KOPT-K1 (cell line): ENCODE data around the gene LCTL.

ENCODE experiments used
- H3K27ac ChIP-seq: fragments of 200-600 bp; sonication (generic); 2 replicates; pipeline ENCODE4 v1.5.1; 2016; ENCODE audit warnings: antibody characterized with exemption, mild to moderate bottlenecking, low read depth, low read length; ENCODE audit not compliant: poor library complexity, severe bottlenecking
- H3K36me3 ChIP-seq: fragments of 200-600 bp; sonication (generic); 2 replicates; pipeline ENCODE4 v1.5.1; 2017; ENCODE audit warnings: antibody characterized with exemption, mild to moderate bottlenecking, low read length, moderate library complexity; ENCODE audit not compliant: insufficient read depth
- H3K9me3 ChIP-seq: fragments of 200-600 bp; sonication (generic); 2 replicates; pipeline ENCODE4 v1.5.1; 2017; ENCODE audit warnings: antibody characterized with exemption, low read length, mild to moderate bottlenecking; ENCODE audit not compliant: insufficient read depth, poor library complexity, severe bottlenecking

Gene LCTL

DNA sequence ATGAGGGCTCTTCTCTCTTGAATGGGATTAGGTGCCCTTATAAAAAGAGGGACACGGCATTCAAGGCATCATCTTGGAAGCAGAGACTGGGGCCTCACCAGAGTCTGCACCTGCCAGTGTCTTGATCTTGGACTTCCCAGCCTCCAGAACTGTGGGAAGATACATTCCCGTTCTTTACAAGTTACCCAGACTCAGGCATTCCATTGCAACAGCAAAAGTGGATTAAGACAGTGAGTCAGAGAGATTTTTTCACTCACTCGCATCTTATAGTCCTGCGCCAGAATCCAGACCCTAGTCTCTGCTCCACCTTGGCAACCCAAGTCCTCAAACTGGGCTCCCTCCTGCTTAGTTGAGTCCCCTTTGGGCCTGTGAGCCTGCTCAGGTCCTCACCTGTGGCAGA, 2.7 kb downstream of the LCTL start:
- Histone ChIP-seq H3K27ac (no peak overlapping the region), H3K9me3 (no peaks in the 10 kb centered on the region), H3K36me3 (no peaks in the 10 kb centered on the region)

DNA sequence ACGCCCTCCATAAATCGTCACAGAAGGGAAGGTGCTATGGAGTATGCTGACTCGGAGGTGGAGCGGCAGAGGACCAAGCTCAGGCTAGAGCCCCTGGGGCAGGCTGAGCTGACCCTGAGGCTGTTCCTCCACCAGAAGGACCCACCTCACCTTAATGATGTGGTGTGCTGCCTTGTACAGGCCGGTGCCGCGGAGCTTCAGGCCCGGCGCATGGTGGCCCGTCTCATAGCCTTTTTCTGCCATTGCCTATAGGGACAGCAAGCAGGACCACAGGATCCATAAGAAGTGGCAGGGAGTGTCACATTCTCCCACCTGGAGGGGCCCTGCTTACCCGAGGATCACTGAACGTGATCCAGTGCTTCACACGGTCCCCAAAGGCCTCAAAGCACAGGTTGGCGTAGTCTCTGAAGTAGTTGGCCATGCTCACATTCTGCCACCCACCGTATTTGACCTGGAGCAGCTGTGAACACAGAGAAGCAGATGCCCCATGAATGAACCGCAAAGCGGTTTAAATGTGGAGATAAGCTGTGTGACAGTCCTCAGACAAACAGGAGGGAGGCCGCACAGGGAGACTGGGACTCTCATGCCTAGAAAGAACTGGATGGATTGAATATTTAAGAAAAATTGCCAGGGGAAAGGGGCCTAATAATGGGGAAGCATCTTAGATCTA, 4.8 kb downstream of the LCTL start:
- Histone ChIP-seq H3K27ac (no peak overlapping the region), H3K36me3 (no peaks in the 10 kb centered on the region), H3K9me3 (no peaks in the 10 kb centered on the region)

DNA sequence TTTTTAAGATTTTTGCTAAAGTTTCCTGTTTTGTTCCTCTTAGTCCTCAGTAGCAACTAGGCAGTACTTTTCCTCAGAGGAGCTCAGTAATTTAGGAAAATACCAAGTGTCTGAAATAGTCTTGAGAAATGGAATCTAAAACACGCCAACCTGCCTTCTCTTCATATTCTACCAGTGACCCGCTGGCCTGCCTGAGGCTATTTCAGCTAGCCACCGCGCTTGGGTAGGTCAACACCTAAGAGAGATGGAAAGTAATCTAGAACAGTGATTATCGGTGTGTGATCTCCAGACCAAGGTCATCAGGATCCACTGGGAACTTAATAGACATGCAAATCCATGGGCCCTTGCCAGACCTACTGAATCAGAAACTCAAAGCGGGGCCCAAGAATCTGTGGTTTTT, 7.5 kb downstream of the LCTL start:
- Histone ChIP-seq H3K36me3 (no peaks in the 10 kb centered on the region), H3K27ac (no peak overlapping the region), H3K9me3 (no peaks in the 10 kb centered on the region)

DNA sequence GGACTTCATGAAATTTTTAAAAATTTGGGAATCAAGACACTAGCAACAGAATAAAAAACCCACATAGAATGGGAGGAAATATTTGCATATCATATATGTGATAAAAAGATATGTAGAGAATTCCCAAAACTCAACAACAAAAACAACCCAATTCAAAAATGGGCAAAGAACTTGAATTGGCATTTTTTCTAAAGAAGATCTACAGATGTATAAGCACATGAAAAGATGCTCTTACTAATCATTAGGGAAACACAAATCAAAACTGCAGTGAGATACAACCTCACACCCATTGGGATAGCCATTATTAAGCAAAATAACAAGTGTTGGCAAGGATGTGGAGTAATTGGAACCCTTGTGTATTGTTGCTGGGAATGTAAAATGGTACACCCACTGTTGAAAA, 10.1 kb downstream of the LCTL start:
- peaks cover 12% of the 10 kb centered on the region for H3K36me3 ChIP-seq
- H3K9me3 ChIP-seq = no peaks in the 10 kb centered on the region
- no peak overlapping the region for H3K27ac ChIP-seq

DNA sequence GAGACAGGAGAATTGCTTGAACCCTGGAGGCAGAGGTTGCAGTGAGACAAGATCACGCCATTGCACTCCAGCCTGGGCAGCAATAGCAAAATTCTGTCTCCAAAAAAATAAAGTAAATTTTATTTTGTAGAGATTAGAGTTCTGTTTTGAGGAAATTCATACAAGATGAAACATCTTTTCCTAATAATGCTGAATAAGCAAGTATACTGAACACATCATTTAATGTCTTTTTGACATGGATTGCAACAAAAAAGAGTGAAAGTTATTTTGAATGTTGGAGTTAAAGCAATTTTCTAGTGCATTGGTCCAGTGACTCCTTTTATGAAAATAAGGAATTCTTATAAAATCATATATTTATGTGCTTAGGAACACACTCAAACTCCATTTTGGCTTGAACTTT, 20.5 kb downstream of the LCTL start:
- no peaks in the 10 kb centered on the region for H3K9me3 ChIP-seq
- H3K36me3 ChIP-seq = peaks cover 59% of the 10 kb centered on the region
- H3K27ac ChIP-seq = no peak overlapping the region

DNA sequence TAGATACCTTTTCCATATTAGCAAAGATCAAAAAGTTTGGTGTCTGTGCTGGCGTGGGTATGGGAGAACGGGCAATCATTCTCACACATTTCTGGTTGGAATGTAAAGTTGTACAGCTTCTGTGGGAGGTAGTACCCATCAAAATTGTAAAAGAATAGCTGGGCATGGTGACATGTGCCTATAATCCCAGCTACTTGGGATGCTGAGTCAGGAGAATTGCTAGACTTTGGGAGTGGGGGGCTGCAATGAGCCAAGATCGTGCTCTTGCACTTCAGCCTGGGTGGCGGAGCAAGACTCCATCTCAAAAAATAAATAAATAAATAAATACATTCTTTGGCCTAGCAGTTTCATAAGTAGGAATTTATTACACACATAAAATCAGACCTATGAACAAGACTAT, 22.9 kb downstream of the LCTL start:
- no peak overlapping the region for H3K27ac ChIP-seq
- H3K9me3 ChIP-seq = no peaks in the 10 kb centered on the region
- H3K36me3 ChIP-seq = peaks cover 64% of the 10 kb centered on the region

DNA sequence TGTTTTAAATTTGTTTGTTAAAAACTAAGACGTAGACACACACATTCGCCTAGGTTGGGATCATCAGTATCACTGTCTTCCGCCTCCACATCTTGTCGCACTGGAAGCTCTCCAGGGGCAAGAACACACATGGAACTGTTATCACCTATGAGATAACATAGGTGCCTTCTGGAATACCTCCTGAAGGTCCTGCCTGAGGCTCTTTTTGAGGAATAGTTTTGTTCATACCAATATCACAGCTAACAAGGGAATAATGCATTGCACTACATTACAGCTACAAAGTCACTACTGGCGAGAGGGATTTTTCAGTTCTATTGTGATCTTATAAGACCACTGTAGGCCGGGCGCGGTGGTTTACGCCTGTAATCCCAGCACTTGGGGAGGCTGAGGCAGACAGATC, 30.7 kb downstream of the LCTL start:
- Histone ChIP-seq H3K27ac (no peak overlapping the region), H3K36me3 (peaks cover 77% of the 10 kb centered on the region), H3K9me3 (no peaks in the 10 kb centered on the region)

DNA sequence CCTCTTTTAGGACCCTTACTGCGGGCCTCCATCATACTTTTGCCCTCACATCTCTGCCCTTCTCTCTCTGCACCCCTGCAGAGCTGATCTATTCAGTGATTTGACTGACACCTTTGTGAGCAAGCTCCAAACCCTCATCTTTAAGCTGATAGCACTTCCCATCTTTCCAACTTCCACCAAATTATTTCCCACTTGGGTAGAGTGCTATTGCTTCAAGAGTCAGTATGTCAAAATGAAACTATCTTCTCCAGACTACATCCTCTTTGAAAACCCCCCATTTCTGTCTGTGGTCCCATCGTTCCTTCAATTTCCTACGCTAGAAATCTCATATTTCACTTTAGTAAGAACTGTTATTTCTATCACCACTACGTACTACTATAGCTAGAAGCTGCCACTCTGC, 41.0 kb downstream of the LCTL start:
- Histone ChIP-seq H3K9me3 (no peaks in the 10 kb centered on the region), H3K36me3 (peaks cover 94% of the 10 kb centered on the region), H3K27ac (no peak overlapping the region)

DNA sequence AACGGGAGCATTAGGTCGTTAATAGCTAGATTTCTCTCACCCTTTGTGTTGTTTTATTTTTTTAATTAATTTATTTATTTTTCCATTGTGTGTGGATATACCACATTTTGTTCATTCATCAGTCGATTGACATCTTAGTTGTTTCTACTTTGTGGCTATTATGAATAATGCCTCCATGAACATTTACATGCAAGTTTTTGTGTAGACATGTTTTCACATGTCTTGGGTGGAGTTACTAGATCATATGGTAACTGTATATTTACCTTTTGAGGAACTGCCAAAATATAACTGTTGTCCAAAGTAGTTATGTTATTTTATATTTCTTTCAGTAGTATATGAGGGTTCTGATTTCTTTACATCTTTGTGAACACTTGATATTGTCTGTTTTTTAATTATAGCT, 41.9 kb downstream of the LCTL start:
- H3K9me3 ChIP-seq = no peaks in the 10 kb centered on the region
- peaks cover 89% of the 10 kb centered on the region for H3K36me3 ChIP-seq
- H3K27ac ChIP-seq = no peak overlapping the region

DNA sequence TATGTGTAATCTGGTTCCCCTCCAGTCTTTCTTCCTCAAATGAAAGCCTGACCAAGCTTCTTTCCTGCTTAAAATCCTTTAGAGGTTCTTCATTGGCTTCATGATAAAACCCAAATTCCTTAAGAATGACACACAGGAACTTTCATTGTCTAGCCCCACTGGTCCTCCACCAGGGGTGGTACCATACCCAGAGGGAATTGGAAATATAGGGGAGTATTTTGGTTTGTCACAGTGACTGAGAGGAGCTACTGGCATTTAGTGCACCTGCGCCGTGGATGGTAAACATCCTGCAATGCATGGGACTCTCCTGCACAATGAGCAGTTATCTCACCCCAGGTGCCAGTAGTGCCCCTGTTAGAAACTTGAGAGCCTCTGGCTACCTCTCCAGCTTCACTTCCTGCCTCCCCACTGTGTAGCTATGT, 49.9 kb downstream of the LCTL start:
- peaks cover 82% of the 10 kb centered on the region for H3K36me3 ChIP-seq
- H3K9me3 ChIP-seq = no peaks in the 10 kb centered on the region
- H3K27ac ChIP-seq = no peak overlapping the region

DNA sequence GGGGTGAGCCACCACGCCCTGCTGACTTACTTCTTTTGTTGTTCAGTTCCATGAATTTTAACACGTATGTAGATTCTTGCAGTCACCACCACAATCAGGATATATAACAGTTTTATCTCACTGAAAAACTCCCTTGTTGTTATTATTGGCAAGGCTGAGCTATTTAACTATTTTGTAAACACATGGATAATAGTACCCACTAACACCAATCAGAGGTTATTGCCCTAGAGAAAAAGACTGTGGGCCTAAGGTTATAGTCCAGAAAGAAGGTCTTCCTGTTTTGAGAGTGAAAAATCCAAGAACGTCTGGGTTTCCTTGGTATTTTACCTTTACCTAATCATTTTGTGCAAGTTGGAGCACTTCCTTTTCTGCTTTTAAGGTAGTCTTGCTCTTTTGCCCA, 51.2 kb downstream of the LCTL start:
- H3K27ac ChIP-seq = no peak overlapping the region
- H3K9me3 ChIP-seq = no peaks in the 10 kb centered on the region
- peaks cover 78% of the 10 kb centered on the region for H3K36me3 ChIP-seq

DNA sequence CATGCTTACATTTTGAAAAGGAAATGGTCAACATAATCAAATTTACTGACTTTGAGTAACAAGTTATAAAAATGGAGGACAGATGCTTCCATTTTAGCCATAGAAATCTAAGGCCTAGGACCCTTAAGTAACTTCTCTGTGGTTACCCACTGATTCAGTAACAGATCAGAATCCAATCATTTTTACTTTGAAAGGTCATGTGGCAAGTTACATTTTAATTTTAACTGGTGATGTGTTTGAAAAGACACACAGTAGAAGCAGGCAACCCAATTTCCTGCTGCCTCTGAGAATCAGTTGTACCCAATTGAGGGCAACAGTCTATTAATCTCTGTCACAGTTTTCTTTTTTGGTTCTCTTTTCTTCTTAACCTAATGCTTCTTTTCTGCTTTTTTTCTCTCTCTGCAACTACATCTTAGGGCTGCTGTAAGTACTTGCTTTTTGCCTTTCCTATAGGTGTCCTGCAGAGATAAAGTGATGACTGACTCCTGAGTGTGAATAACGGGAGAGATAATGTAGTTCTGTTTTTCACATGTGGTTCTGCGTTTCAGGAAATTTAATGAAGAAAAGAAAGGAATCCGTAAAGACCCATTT, 57.4 kb downstream of the LCTL start:
- no peaks in the 10 kb centered on the region for H3K9me3 ChIP-seq
- H3K27ac ChIP-seq = peak overlapping the region; percentile 37
- H3K36me3 ChIP-seq = peaks cover 42% of the 10 kb centered on the region

DNA sequence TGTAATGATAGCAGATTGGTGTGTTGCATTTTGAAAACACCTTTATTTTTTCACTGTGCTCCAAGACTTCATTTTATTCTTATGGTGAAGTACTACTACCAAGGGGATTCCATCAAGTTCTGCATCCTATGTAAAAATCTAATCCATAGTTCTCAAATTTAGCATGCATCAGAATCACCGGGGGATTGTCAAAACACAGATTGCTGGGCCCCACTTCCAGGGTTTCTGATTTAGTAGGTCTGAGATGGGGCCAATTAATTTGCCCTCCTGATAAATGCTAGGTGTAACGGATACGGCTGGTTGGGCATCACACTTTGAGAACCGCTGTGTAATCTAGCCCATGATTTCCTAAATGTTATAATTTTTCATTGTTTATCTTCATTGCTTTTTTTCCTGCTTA, 60.0 kb downstream of the LCTL start:
- Histone ChIP-seq H3K27ac (peak overlapping the region; percentile 86), H3K9me3 (no peaks in the 10 kb centered on the region), H3K36me3 (peaks cover 52% of the 10 kb centered on the region)

DNA sequence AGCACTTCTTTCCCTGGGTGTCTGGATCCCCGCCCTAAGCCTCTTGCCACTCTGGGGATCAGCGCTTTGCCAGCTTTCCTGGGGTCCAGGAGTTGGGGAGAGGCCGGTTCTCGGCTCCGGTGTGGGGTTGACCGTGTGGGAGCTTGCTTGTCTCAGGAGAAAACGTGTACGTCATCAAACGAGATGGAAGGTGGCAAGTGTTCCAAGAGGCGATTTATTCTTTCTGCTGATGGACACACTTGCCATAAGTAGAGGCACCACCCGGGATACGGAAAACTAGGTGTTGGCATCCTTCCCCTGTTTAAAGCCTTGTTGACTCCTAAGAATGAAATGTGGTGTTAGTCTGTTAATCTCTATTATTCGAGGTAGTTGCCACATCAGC, 60.4 kb downstream of the LCTL start:
- Histone ChIP-seq H3K36me3 (peaks cover 52% of the 10 kb centered on the region), H3K9me3 (no peaks in the 10 kb centered on the region), H3K27ac (peak overlapping the region; percentile 86)

DNA sequence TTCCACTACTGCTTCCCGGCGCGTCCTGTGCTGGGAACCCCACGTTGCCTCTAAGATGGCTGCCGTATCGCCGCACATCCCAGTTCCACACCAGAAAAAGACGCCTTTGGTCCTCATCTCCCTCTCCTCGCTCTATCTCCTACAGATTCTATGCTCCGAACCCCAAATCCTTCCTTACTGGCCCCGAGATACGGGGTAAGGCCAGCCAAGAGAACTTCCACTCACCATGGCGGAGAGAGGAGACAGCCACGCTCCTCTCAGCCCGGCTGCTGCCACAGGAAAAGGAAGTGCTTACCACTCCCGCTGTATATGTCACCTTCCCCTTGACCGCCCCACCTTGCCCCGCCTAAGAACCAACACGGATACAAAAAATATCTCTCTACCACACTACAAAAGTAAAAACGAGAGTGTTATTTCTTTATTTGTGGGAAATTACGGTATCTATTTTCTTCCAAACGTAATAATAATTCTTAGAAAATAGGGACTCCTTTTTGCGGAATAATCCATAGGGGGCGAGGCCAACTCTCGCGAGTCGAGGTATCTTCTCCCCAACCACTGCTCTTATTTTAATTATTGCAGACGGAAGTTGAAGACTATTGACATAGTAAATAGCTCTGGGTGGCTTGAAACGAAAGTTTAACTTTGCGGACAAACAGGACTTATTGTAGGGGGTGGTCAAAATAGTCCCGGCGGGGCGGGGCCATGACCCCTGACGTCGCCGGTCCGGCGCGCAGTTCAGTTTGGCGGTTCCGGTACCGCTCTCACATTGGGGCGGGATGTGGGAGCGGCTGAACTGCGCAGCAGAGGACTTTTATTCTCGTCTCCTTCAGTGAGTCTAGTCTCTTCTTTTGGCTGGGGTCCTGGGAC, 61.0 kb downstream of the LCTL start, which contains the start of the genes RPL4 and ZWILCH:
RPL4 (minus strand) TSS at position 293 of the 867 bp plus-strand sequence; CDS start at position 228, 65 bp downstream.
ZWILCH (plus strand) TSS at position 764 of the 867 bp plus-strand sequence; CDS start at position 777, 13 bp downstream.
- H3K36me3 ChIP-seq = peaks cover 55% of the 10 kb centered on the region
- H3K9me3 ChIP-seq = no peaks in the 10 kb centered on the region
- H3K27ac ChIP-seq = peak within 1 kb of the TSS; percentile 86
